Fibroblast of lung (primary cell): ENCODE data around the gene PRAMEF15. TPM values are rescaled to one million over a fixed set of nuclear protein-coding genes. Genes with fewer than 3 reads are reported as not detected.

Source experiments
- polyA plus RNA-seq, 2 donors: library from polyadenylated mRNA; depleted of rRNA in 1 of 2; stranded (reverse) in 1 of 2; unstranded in 1 of 2; fragments of >200 nt; gene quantifications; 2 replicates each; pipeline ENCODE4 v1.2.1, GENCODE V29; 2011 to 2012; ENCODE audit warnings: missing spikeins in 1 of 2
- total RNA-seq: library from RNA; depleted of rRNA; stranded (reverse); fragments of >200 nt; gene quantifications from 2 replicates; pipeline ENCODE4 v1.2.1, GENCODE V29; 2014

PRAMEF15 gene
- total and polyA plus RNA-seq, 2 donors (not counting 1 experiment from before 2014, with no cell fraction given), result not detected

Other genes starting within 250 kb of the PRAMEF15 start
- not detected in 2 replicates for gene PRAMEF25, start 244.8 kb upstream of the PRAMEF15 start, total RNA-seq
- not detected in 2 replicates for gene PRAMEF25, start 244.8 kb upstream of the PRAMEF15 start, polyA plus RNA-seq
- gene HNRNPCL2, start 198.7 kb upstream of the PRAMEF15 start, total RNA-seq, result not detected in 2 replicates
- gene HNRNPCL2, start 198.7 kb upstream of the PRAMEF15 start, polyA plus RNA-seq, result not detected in 2 replicates
- gene PRAMEF26, start 159.6 kb upstream of the PRAMEF15 start, total RNA-seq, result not detected in 2 replicates
- gene PRAMEF26, start 159.6 kb upstream of the PRAMEF15 start, polyA plus RNA-seq, result not detected in 2 replicates
- gene HNRNPCL4, start 149.9 kb upstream of the PRAMEF15 start, total RNA-seq, result not detected in 2 replicates
- gene HNRNPCL4, start 149.9 kb upstream of the PRAMEF15 start, polyA plus RNA-seq, result not detected in 2 replicates
- gene PRAMEF9, start 143.7 kb upstream of the PRAMEF15 start, total RNA-seq, result not detected in 2 replicates
- gene PRAMEF9, start 143.7 kb upstream of the PRAMEF15 start, polyA plus RNA-seq, result not detected in 2 replicates
- not detected in 2 replicates for gene PRAMEF13, start 114.2 kb upstream of the PRAMEF15 start, total RNA-seq
- gene PRAMEF13, start 114.2 kb upstream of the PRAMEF15 start, polyA plus RNA-seq, result not detected in 2 replicates
- gene PRAMEF18, start 89.4 kb upstream of the PRAMEF15 start, total RNA-seq, result not detected in 2 replicates
- gene PRAMEF18, start 89.4 kb upstream of the PRAMEF15 start, polyA plus RNA-seq, result not detected in 2 replicates
- gene PRAMEF5, start 61.4 kb upstream of the PRAMEF15 start, total RNA-seq, result not detected in 2 replicates
- not detected in 2 replicates for gene PRAMEF5, start 61.4 kb upstream of the PRAMEF15 start, polyA plus RNA-seq
- not detected in 2 replicates for gene PRAMEF8, start 30.4 kb upstream of the PRAMEF15 start, total RNA-seq
- not detected in 2 replicates for gene PRAMEF8, start 30.4 kb upstream of the PRAMEF15 start, polyA plus RNA-seq
- not detected in 2 replicates for gene PRAMEF33, start 12.0 kb upstream of the PRAMEF15 start, total RNA-seq
- gene PRAMEF33, start 12.0 kb upstream of the PRAMEF15 start, polyA plus RNA-seq, result not detected in 2 replicates
- gene PRAMEF14, start 31.6 kb downstream of the PRAMEF15 start, total RNA-seq, result not detected in 2 replicates
- gene PRAMEF14, start 31.6 kb downstream of the PRAMEF15 start, polyA plus RNA-seq, result not detected in 2 replicates
- not detected in 2 replicates for gene PRAMEF19, start 56.4 kb downstream of the PRAMEF15 start, total RNA-seq
- gene PRAMEF19, start 56.4 kb downstream of the PRAMEF15 start, polyA plus RNA-seq, result not detected in 2 replicates
- gene PRAMEF17, start 74.1 kb downstream of the PRAMEF15 start, total RNA-seq, result not detected in 2 replicates
- not detected in 2 replicates for gene PRAMEF17, start 74.1 kb downstream of the PRAMEF15 start, polyA plus RNA-seq
- gene PRAMEF20, start 94.9 kb downstream of the PRAMEF15 start, total RNA-seq, result not detected in 2 replicates
- not detected in 2 replicates for gene PRAMEF20, start 94.9 kb downstream of the PRAMEF15 start, polyA plus RNA-seq
- gene LRRC38, start 198.4 kb downstream of the PRAMEF15 start, total RNA-seq, result not detected in 2 replicates
- not detected in 2 replicates for gene LRRC38, start 198.4 kb downstream of the PRAMEF15 start, polyA plus RNA-seq